ENCODE data around the gene RARS1.

Gene RARS1

DNA sequence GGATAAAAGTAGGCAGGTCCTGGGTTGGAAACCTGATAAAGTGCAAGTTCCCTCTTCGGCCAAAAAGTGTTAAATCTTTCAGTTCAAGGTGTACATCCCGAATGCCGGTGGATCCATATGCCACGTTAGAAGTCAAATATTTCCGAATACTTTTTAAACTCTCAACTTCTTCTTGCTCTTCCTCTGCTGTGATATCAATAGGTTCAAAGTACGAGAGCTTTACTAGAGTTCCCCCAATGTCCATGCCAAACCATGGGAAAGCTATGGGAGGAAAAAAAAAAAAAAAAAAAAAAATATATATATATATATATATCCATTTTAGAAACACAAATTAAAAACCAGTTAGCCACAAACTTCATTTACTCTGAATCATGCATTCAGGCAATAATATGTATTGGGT is 82.5 kb downstream of the RARS1 start:
- no peak for DNase-seq
